ENCODE data around the gene B3GNT5.

DNA sequence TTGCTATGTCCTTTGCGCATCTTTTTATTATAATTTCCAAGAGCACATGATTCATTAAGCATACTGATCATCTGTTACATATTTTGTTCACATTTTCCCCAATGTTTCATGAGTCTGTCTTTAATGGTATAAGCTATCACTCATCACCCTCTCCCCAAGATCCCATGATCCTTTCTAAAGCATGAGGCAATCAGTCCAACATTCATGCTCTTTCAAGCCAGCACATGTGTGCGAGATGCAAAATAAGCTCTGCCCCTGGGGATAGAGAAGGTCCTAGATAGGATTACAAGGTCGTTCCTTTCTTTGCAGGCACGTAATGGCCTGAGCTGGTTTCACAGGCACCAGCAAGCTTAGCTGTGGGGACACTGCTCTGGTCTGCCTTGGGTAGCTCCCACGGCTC, 32.2 kb upstream of the B3GNT5 start:
- no peak for TF ChIP-seq CTCF (IDR thresholded peaks at IDR 0.05)
- TF ChIP-seq EZH2 (IDR thresholded peaks at IDR 0.05; ENCODE audit: borderline replicate concordance, insufficient read depth, low read depth, low read length, poor library complexity, severe bottlenecking): no peak

Data from B cell (primary cell).